Renal cortical epithelial cell (primary cell): ENCODE data around the gene GALNT10. TPM values are rescaled to one million over a fixed set of nuclear protein-coding genes. Genes with fewer than 3 reads are reported as not detected.

Experiments used
- DNase-seq: peaks from one replicate; pipeline ENCODE4 v3.0.0-alpha.2; 2011; ENCODE audit warnings: low read depth
- total RNA-seq: library from RNA; depleted of rRNA; stranded (reverse); fragments of >200 nt; gene quantifications from 2 replicates; pipeline ENCODE4 v1.2.3, GENCODE V29; 2014

Gene GALNT10
- total RNA-seq, 1 donor from 2014 or later: 78.5 TPM

GRCh38 chr5:154375329-154376008, 184.9 kb downstream of the GALNT10 start:
- no peak for DNase-seq

- no peak for DNase-seq
These were observed 185.9 kb downstream of the GALNT10 start for GRCh38 chr5:154376481-154376880.

- no peak for DNase-seq
These were observed 187.4 kb downstream of the GALNT10 start for GRCh38 chr5:154377754-154378533.

GRCh38 chr5:154380263-154380662, 189.7 kb downstream of the GALNT10 start:
- no peak for DNase-seq

GRCh38 chr5:154384480-154385235, 194.1 kb downstream of the GALNT10 start:
- DNase-seq: peak; percentile 94

- no peak for DNase-seq
These were observed 194.6 kb downstream of the GALNT10 start for GRCh38 chr5:154385236-154385512.

GRCh38 chr5:154386952-154387629, 196.6 kb downstream of the GALNT10 start:
- DNase-seq: peak; percentile 85

- DNase-seq: no peak
These were observed 198.3 kb downstream of the GALNT10 start for GRCh38 chr5:154388842-154389241.

GRCh38 chr5:154390096-154390495, 199.6 kb downstream of the GALNT10 start:
- no peak for DNase-seq

GRCh38 chr5:154390746-154391359, 200.3 kb downstream of the GALNT10 start:
- no peak for DNase-seq

GRCh38 chr5:154391788-154392187, 201.3 kb downstream of the GALNT10 start:
- no peak for DNase-seq

GRCh38 chr5:154393850-154394249, 203.3 kb downstream of the GALNT10 start:
- DNase-seq: no peak

- no peak for DNase-seq
These were observed 203.8 kb downstream of the GALNT10 start for GRCh38 chr5:154394307-154394706.

- peak; percentile 78 for DNase-seq
These were observed 205.0 kb downstream of the GALNT10 start for GRCh38 chr5:154395407-154396106.

- no peak for DNase-seq
These were observed 205.6 kb downstream of the GALNT10 start for GRCh38 chr5:154396128-154396527.

- no peak for DNase-seq
These were observed 207.3 kb downstream of the GALNT10 start for GRCh38 chr5:154397652-154398406.

- no peak for DNase-seq
These were observed 210.1 kb downstream of the GALNT10 start for GRCh38 chr5:154400678-154401077.

- DNase-seq: no peak
These were observed 210.8 kb downstream of the GALNT10 start for GRCh38 chr5:154401355-154401754.

GRCh38 chr5:154401931-154402330, 211.4 kb downstream of the GALNT10 start:
- no peak for DNase-seq

GRCh38 chr5:154402611-154403010, 212.1 kb downstream of the GALNT10 start:
- no peak for DNase-seq
